BJ (cell line): Measurements from ENCODE around the gene ZNF618. TPM values are rescaled to one million over a fixed set of nuclear protein-coding genes. Genes with fewer than 3 reads are reported as not detected.

Experiments
- CTCF ChIA-PET: fragments of 350-600 bp; formaldehyde crosslinking; extraction: SDS; loops from one replicate; lab custom pipeline; 2021; ENCODE audit warnings: antibody characterized with exemption, inconsistent platforms; lab: Yijun Ruan, JAX
- POLR2A ChIA-PET: fragments of 300-600 bp; sonication (Branson Sonifier 250); formaldehyde crosslinking; extraction: SDS; loops from one replicate; lab custom pipeline; 2021; ENCODE audit warnings: antibody characterized with exemption; lab: Charles Lee
- DNase-seq: peaks from one replicate; pipeline ENCODE4 v3.0.0-alpha.2; 2011; ENCODE audit warnings: low read depth
- H3K27me3 ChIP-seq: 2 replicates; pipeline ENCODE4 v1.6.0; 2011; ENCODE audit warnings: low read length; ENCODE audit not compliant: control insufficient read depth, insufficient read depth
- H3K36me3 ChIP-seq: 2 replicates; pipeline ENCODE4 v1.5.1; 2011; ENCODE audit warnings: low read length; ENCODE audit not compliant: control insufficient read depth, insufficient read depth
- H3K4me3 ChIP-seq: 2 replicates; pipeline ENCODE4 v1.5.1; 2011; ENCODE audit warnings: low read depth, mild to moderate bottlenecking, control low read depth, low read length
- CTCF ChIP-seq: IDR thresholded peaks from 2 replicates; pipeline ENCODE4 v1.5.1; 2011; ENCODE audit warnings: low read depth, mild to moderate bottlenecking, control low read depth, inconsistent platforms, low read length, moderate library complexity; ENCODE audit not compliant: insufficient read depth
- polyA plus RNA-seq: library from polyadenylated mRNA; depleted of rRNA; stranded (reverse); fragments of >200 nt; gene quantifications from 2 replicates; pipeline ENCODE4 v1.2.3, GENCODE V29; 2011

The ZNF618 gene
- polyA plus RNA-seq, 1 experiment = 5.4 TPM

DNA sequence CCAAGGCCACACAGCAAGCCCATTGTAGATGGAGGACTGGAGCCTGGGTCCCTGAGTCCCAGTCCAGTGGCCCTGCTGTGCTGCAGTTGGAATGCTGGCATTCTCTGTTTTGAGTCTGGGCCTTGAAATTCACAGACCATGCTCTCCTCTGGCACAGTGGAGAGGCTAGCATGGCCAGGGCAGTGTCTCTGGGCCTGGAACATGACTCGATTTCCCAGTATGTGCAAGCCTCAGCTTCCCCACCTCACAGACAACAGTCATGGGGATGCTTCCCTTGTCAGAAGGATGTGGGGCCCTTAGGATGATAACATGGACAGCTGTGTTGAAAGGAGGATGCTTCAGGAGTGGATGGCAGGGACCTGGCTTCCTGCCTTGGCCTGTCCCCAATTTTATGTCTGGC lies 110.8 kb downstream of the ZNF618 start:
- H3K4me3 ChIP-seq = no peak overlapping the region
- TF ChIP-seq CTCF = no peak
- no peaks in the 10 kb centered on the region for H3K27me3 ChIP-seq
- peaks cover 6% of the 10 kb centered on the region for H3K36me3 ChIP-seq
- ChIA-PET POLR2A (no interaction called here), CTCF (interaction anchor here (0.6 to 1.3 kb wide), 3 partner anchors 14 to 163 kb away, joined by 3 to 4 read pairs (median 3); no protein-coding TSS in a partner anchor)
- DNase-seq = no peak

DNA sequence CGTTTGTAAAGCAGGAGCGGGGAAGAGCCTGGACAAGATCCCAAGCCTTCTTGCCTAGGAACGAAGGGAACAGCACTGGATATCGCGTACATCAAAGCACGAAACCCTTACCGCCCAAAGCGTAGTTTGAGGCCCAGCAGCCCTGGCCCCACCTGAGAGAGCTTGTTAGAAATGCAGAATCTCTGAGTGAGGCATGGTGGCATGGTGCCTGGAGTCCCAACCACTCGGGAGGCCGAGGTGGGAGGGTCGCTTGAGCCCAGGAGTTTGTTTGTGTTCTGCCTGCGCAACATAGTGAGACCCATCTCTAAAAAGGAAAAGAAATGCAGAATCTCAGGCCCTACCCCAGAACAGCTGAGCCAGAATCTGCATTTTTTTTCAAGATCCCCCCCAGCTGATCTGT lies 111.4 kb downstream of the ZNF618 start:
- TF ChIP-seq CTCF = no peak
- Histone ChIP-seq H3K27me3 (no peaks in the 10 kb centered on the region), H3K36me3 (peaks cover 6% of the 10 kb centered on the region), H3K4me3 (no peak overlapping the region)
- ChIA-PET CTCF (interaction anchor here (0.6 to 1.3 kb wide), 4 partner anchors 14 to 360 kb away, joined by 3 to 4 read pairs (median 3); no protein-coding TSS in a partner anchor), POLR2A (no interaction called here)
- no peak for DNase-seq

DNA sequence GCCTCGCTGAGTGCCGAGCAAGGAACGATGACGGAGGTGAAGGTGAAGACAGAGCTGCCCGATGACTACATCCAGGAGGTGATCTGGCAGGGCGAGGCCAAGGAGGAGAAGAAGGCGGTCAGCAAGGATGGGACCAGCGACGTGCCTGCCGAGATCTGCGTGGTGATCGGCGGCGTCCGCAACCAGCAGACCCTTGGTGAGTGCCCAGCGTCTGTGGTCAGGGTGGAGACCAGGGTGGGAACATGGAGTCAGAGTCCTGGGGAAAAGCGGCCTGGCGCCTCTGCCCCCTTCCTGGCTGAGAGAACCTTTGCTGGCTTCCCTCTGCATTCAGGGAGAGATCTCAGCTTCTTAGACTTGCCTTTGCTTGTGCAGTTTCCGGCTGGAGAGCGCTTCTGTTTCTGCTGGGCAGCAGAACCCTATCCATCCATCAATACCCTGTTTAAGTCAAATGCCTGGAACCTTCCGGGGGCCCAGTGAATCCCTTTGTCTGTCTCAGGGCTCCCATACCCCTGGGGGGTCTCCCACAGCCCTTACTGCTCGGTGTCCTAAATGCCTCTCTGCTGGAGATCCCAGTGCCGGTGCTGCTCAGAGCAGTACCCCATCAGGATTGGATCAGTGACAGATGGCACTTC lies 112.4 kb downstream of the ZNF618 start:
- TF ChIP-seq CTCF = no peak

GRCh38 chr9:113989017-113989713 lies 113.1 kb downstream of the ZNF618 start:
- ChIA-PET POLR2A (no interaction called here), CTCF (no interaction called here)
- H3K36me3 ChIP-seq = peaks cover 7% of the 10 kb centered on the region
- DNase-seq = no peak
- H3K27me3 ChIP-seq = no peaks in the 10 kb centered on the region
- H3K4me3 ChIP-seq = no peak overlapping the region
- TF ChIP-seq CTCF = no peak

More for the DNA sequence above, 112.4 kb downstream of the ZNF618 start:
- POLR2A ChIA-PET = no interaction called here
- Histone ChIP-seq H3K36me3 (peaks cover 6% of the 10 kb centered on the region), H3K4me3 (no peak overlapping the region), H3K27me3 (no peaks in the 10 kb centered on the region)
- DNase-seq = no peak
- CTCF ChIA-PET = interaction anchor here (0.6 kb wide), 1 partner anchor 361 kb away, joined by 3 read pairs; no protein-coding TSS in a partner anchor

GRCh38 chr9:113989714-113990569 lies 113.8 kb downstream of the ZNF618 start:
- no peaks in the 10 kb centered on the region for H3K27me3 ChIP-seq
- CTCF ChIA-PET = no interaction called here
- no peak for DNase-seq
- no peak overlapping the region for H3K4me3 ChIP-seq
- peaks cover 3% of the 10 kb centered on the region for H3K36me3 ChIP-seq
- TF ChIP-seq CTCF = no peak
- POLR2A ChIA-PET = no interaction called here
